Measurements from ENCODE around the gene TMEM150B. TPM values are rescaled to one million over a fixed set of nuclear protein-coding genes. Genes with fewer than 3 reads are reported as not detected.

Gene TMEM150B
- total and polyA plus RNA-seq, 9 of the 15 experiments (the other 6 are each of a cell fraction or from before 2014, with no cell fraction given) = 0.47 to 1.3 (median 0.74) TPM; not detected in 2

DNA sequence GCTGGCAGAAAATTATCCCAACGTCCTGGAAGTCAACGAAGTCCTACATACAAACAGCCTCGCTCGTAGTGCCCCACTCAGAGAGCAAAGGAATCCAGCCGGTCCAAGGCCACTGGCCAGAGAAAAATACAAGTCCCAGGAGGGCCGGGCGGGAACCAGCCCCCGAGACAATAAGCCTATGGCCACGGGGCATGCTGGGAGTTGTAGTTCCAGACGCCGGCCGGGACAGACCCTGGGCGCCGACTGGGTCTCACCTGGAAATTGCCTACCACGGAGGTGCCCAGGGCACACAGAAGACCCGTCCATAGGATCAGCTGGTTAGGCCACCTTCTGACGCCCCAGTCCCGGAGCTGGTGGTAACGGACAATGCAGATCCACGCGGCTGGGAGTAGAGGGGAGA lies 5.4 kb downstream of the TMEM150B start (continued):
- TF ChIP-seq, protein P1, sequence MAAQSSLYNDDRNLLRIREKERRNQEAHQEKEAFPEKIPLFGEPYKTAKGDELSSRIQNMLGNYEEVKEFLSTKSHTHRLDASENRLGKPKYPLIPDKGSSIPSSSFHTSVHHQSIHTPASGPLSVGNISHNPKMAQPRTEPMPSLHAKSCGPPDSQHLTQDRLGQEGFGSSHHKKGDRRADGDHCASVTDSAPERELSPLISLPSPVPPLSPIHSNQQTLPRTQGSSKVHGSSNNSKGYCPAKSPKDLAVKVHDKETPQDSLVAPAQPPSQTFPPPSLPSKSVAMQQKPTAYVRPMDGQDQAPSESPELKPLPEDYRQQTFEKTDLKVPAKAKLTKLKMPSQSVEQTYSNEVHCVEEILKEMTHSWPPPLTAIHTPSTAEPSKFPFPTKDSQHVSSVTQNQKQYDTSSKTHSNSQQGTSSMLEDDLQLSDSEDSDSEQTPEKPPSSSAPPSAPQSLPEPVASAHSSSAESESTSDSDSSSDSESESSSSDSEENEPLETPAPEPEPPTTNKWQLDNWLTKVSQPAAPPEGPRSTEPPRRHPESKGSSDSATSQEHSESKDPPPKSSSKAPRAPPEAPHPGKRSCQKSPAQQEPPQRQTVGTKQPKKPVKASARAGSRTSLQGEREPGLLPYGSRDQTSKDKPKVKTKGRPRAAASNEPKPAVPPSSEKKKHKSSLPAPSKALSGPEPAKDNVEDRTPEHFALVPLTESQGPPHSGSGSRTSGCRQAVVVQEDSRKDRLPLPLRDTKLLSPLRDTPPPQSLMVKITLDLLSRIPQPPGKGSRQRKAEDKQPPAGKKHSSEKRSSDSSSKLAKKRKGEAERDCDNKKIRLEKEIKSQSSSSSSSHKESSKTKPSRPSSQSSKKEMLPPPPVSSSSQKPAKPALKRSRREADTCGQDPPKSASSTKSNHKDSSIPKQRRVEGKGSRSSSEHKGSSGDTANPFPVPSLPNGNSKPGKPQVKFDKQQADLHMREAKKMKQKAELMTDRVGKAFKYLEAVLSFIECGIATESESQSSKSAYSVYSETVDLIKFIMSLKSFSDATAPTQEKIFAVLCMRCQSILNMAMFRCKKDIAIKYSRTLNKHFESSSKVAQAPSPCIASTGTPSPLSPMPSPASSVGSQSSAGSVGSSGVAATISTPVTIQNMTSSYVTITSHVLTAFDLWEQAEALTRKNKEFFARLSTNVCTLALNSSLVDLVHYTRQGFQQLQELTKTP (IDR thresholded peaks at IDR 0.05; ENCODE audit: low read depth in 1 of 2, partially characterized antibody in 2 of 2) = peak in 1 of 2 experiments; percentile 98
- no peak for TF ChIP-seq ZFP36 (IDR thresholded peaks at IDR 0.05; ENCODE audit: low read depth, low read length, partially characterized antibody)
- TF ChIP-seq L3MBTL2 (IDR thresholded peaks at IDR 0.05) = peak; percentile 20; the same call in 1 of the 2 replicates
- no peak for TF ChIP-seq MTA3 (IDR thresholded peaks at IDR 0.05; ENCODE audit: borderline replicate concordance)
- TF ChIP-seq SRSF9 (IDR thresholded peaks at IDR 0.05; ENCODE audit: borderline replicate concordance, low read depth, low read length) = no peak
- 0 out of 6 replicates have a peak, but pooled peaks of 1 of the 3 experiments have one; percentile 33 for TF ChIP-seq ZBTB11 (CRISPR knock-in tag; IDR thresholded peaks at IDR 0.05)

Data from K562 (cell line).